Measurements from ENCODE around the gene SINHCAF.
A peak's percentile ranks its signal among the peaks of the same experiment; 100 is the strongest.

The SINHCAF gene

DNA sequence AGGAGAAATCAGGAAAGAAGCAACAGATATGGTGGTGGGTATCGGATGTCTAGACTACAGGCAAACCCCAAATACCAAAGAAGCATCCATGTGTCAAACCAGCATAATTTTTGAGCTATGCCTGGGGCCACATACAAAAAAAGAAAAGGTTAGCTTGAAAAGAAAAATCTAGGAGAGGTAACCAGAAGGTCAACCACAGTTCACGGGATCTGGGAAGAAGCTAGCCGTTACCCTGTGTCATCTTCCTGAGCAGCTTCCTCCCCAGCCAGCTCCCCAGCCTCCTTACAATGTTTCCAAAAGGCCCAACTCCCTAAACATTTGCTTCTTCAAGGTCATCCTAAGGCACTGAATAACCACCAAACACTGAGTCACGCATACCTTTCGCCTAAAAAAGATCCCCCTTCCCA lies 3.1 kb downstream of the SINHCAF start:
- Histone ChIP-seq H3K9me2 (replicated peaks; ENCODE audit: control insufficient read depth, low read length) (no peaks in the 10 kb centered on the region), H3K27me3 (ENCODE audit: control insufficient read depth, low read length) (no peaks in the 10 kb centered on the region), H3K79me2 (ENCODE audit: control insufficient read depth, low read length) (peaks cover 84% of the 10 kb centered on the region), H3K4me1 (ENCODE audit: control insufficient read depth, low read length) (peaks cover 65% of the 10 kb centered on the region), H3K4me3 (ENCODE audit: low read length) (peak overlapping the region; percentile 87), H3K4me2 (ENCODE audit: low read length) (peak overlapping the region; percentile 86), H4K20me1 (ENCODE audit: control insufficient read depth, insufficient read depth, low read depth, low read length) (peaks cover 29% of the 10 kb centered on the region; the same call in 1 of the 2 replicates), H3K27ac (ENCODE audit: low read depth, low read length) (peak overlapping the region; percentile 72; the same call in 1 of the 2 replicates), H3F3A (ENCODE audit: control insufficient read depth, insufficient read depth) (peaks cover 21% of the 10 kb centered on the region), H3K9me3 (ENCODE audit: control insufficient read depth, insufficient read depth, low read length) (no peaks in the 10 kb centered on the region), H3K36me3 (ENCODE audit: control insufficient read depth, low read length) (peaks cover 55% of the 10 kb centered on the region)
- TF ChIP-seq EZH2phosphoT487 (IDR thresholded peaks at IDR 0.05; ENCODE audit: borderline replicate concordance, low read length) (no peak), CTCF (IDR thresholded peaks at IDR 0.05; ENCODE audit: low read depth, low read length, poor library complexity, severe bottlenecking) (no peak)

DNA sequence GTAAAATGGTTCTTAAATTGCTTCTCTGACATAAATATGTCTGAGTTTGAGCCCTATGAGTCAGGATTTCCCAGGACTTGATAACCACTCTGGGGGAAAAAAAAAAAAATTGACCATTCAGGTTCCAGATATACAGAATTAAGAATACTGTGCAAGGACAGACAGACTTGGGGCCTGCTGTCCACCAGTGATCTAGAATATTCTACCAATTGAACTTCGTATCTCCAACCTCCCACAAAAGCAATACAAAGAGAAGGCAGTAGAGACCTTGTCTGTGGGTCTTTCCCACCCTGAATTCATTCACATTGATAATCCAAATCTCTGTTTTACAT lies 4.1 kb downstream of the SINHCAF start:
- H3K27ac ChIP-seq (ENCODE audit: low read depth, low read length) = peak overlapping the region; percentile 47
- H3K4me2 ChIP-seq (ENCODE audit: low read length) = peak overlapping the region; percentile 86
- H3K36me3 ChIP-seq (ENCODE audit: control insufficient read depth, low read length) = peaks cover 55% of the 10 kb centered on the region
- H3K9me3 ChIP-seq (ENCODE audit: control insufficient read depth, insufficient read depth, low read length) = no peaks in the 10 kb centered on the region
- peaks cover 21% of the 10 kb centered on the region for H3F3A ChIP-seq (ENCODE audit: control insufficient read depth, insufficient read depth)
- no peaks in the 10 kb centered on the region for H3K9me2 ChIP-seq (replicated peaks; ENCODE audit: control insufficient read depth, low read length)
- H3K4me1 ChIP-seq (ENCODE audit: control insufficient read depth, low read length) = peaks cover 70% of the 10 kb centered on the region
- peaks cover 93% of the 10 kb centered on the region for H3K79me2 ChIP-seq (ENCODE audit: control insufficient read depth, low read length)
- peaks cover 28% of the 10 kb centered on the region; the same call in 1 of the 2 replicates for H4K20me1 ChIP-seq (ENCODE audit: control insufficient read depth, insufficient read depth, low read depth, low read length)
- no peaks in the 10 kb centered on the region for H3K27me3 ChIP-seq (ENCODE audit: control insufficient read depth, low read length)
- H3K4me3 ChIP-seq (ENCODE audit: low read length) = peak overlapping the region; percentile 87
- TF ChIP-seq CTCF (IDR thresholded peaks at IDR 0.05; ENCODE audit: low read depth, low read length, poor library complexity, severe bottlenecking) (no peak), EZH2phosphoT487 (IDR thresholded peaks at IDR 0.05; ENCODE audit: borderline replicate concordance, low read length) (no peak)

- TF ChIP-seq EZH2phosphoT487 (IDR thresholded peaks at IDR 0.05; ENCODE audit: borderline replicate concordance, low read length) (no peak), CTCF (IDR thresholded peaks at IDR 0.05; ENCODE audit: low read depth, low read length, poor library complexity, severe bottlenecking) (no peak)
- Histone ChIP-seq H3K79me2 (ENCODE audit: control insufficient read depth, low read length) (peaks cover 96% of the 10 kb centered on the region), H3K4me2 (ENCODE audit: low read length) (peak overlapping the region; percentile 86), H3K9me3 (ENCODE audit: control insufficient read depth, insufficient read depth, low read length) (no peaks in the 10 kb centered on the region), H3F3A (ENCODE audit: control insufficient read depth, insufficient read depth) (peaks cover 21% of the 10 kb centered on the region), H3K36me3 (ENCODE audit: control insufficient read depth, low read length) (peaks cover 55% of the 10 kb centered on the region), H3K9me2 (replicated peaks; ENCODE audit: control insufficient read depth, low read length) (no peaks in the 10 kb centered on the region), H3K4me3 (ENCODE audit: low read length) (peak overlapping the region; percentile 87), H3K4me1 (ENCODE audit: control insufficient read depth, low read length) (peaks cover 70% of the 10 kb centered on the region), H3K27ac (ENCODE audit: low read depth, low read length) (peak overlapping the region; percentile 47), H3K27me3 (ENCODE audit: control insufficient read depth, low read length) (no peaks in the 10 kb centered on the region), H4K20me1 (ENCODE audit: control insufficient read depth, insufficient read depth, low read depth, low read length) (peaks cover 26% of the 10 kb centered on the region; the same call in 1 of the 2 replicates)
These were observed 4.6 kb downstream of the SINHCAF start for GRCh38 chr12:31321186-31321896.
